PC-9 (cell line): ENCODE results near the gene KHK. TPM values are rescaled to one million over a fixed set of nuclear protein-coding genes. Genes with fewer than 3 reads are reported as not detected.

Source experiments
- BruUV-seq: library from RNA; stranded (reverse); fragments of 400-500 nt; replicated peaks from 2 replicates; lab custom pipeline; 2021; lab: Mats Ljungman, UMichigan
- CTCF ChIA-PET: fragments of 300-600 bp; sonication (Branson Sonifier 250); formaldehyde crosslinking; loops from one replicate; lab custom pipeline; 2022; ENCODE audit warnings: antibody characterized with exemption; lab: Charles Lee
- POLR2A ChIA-PET: fragments of 300-600 bp; sonication (Branson Sonifier 250); formaldehyde crosslinking; loops from one replicate; lab custom pipeline; 2022; ENCODE audit warnings: antibody characterized with exemption; ENCODE audit not compliant: unreplicated experiment; lab: Charles Lee
- DNase-seq, 2 experiments: peaks; one replicate each; pipeline versions ENCODE4 v3.0.0 to v3.0.0-alpha.2; 2015 to 2022; ENCODE audit warnings: mixed read lengths in 1 of 2
- H2AFZ ChIP-seq: fragments of 200-600 bp; sonication (generic); 2 replicates; pipeline ENCODE4 v1.8.1; 2017; ENCODE audit warnings: antibody characterized with exemption
- H3F3A ChIP-seq: fragments of 200-600 bp; sonication (generic); 2 replicates; pipeline ENCODE4 v1.8.1; 2017; ENCODE audit warnings: antibody characterized with exemption, mild to moderate bottlenecking, low read depth; ENCODE audit not compliant: insufficient read depth
- H3K27ac ChIP-seq: fragments of 200-600 bp; sonication (generic); 2 replicates; pipeline ENCODE4 v1.6.1; 2016; ENCODE audit warnings: mixed run types
- H3K27me3 ChIP-seq: fragments of 200-600 bp; sonication (generic); 2 replicates; pipeline ENCODE4 v1.6.1; 2016; ENCODE audit warnings: low read depth, mixed run types; ENCODE audit not compliant: insufficient read depth
- H3K36me3 ChIP-seq: fragments of 200-600 bp; sonication (generic); 2 replicates; pipeline ENCODE4 v1.6.1; 2016; ENCODE audit warnings: low read depth, mixed run types
- H3K4me1 ChIP-seq: fragments of 200-600 bp; sonication (generic); replicated peaks from 2 replicates; pipeline ENCODE4 v1.6.1; 2016; ENCODE audit warnings: mixed run types; ENCODE audit not compliant: insufficient read depth
- H3K4me2 ChIP-seq: fragments of 200-600 bp; sonication (generic); 2 replicates; pipeline ENCODE4 v1.6.1; 2017; ENCODE audit warnings: mixed run types
- H3K4me3 ChIP-seq: fragments of 200-600 bp; sonication (generic); 2 replicates; pipeline ENCODE4 v1.6.1; 2016; ENCODE audit warnings: mixed run types
- H3K79me2 ChIP-seq: fragments of 200-600 bp; sonication (generic); 2 replicates; pipeline ENCODE4 v1.6.1; 2017; ENCODE audit warnings: low read depth, mixed run types
- H3K9me2 ChIP-seq: fragments of 200-600 bp; sonication (generic); 2 replicates; pipeline ENCODE4 v1.8.1; 2017; ENCODE audit warnings: mild to moderate bottlenecking; ENCODE audit not compliant: insufficient read depth
- H3K9me3 ChIP-seq: fragments of 200-600 bp; sonication (generic); 2 replicates; pipeline ENCODE4 v1.8.1; 2016; ENCODE audit warnings: low read depth; ENCODE audit not compliant: insufficient read depth
- H4K20me1 ChIP-seq: fragments of 200-600 bp; sonication (generic); 2 replicates; pipeline ENCODE4 v1.8.1; 2017; ENCODE audit not compliant: insufficient read depth
- CTCF ChIP-seq: fragments of 200-600 bp; sonication (generic); conservative IDR thresholded peaks from 2 replicates; pipeline ENCODE4 v1.6.1; 2017; ENCODE audit warnings: mixed run types, antibody characterized with exemption, mild to moderate bottlenecking, moderate library complexity
- EZH2 ChIP-seq: fragments of 200-600 bp; sonication (generic); IDR thresholded peaks from 2 replicates; pipeline ENCODE4 v1.8.0; 2017; ENCODE audit warnings: antibody characterized with exemption, low read depth
- intact Hi-C: fragments of 100-400 bp; cut with micrococcal nuclease; formaldehyde crosslinking; loops from one replicate; pipeline ENCODE4 v1.10.0; 2022; ENCODE audit not compliant: unreplicated experiment
- total RNA-seq: library from RNA; stranded (reverse); gene quantifications from 2 replicates; pipeline ENCODE4 v1.2.3, GENCODE V29; 2021

Gene KHK
- total RNA-seq, 1 experiment from 2014 or later: 4.4 TPM

- peaks cover 22% of the 10 kb centered on the region for H3F3A ChIP-seq
- H2AFZ ChIP-seq: no peak overlapping the region
- BruUV-seq: no TSS peak
- no peaks in the 10 kb centered on the region for H3K79me2 ChIP-seq
- no peak for TF ChIP-seq CTCF
- no peak for TF ChIP-seq EZH2
- H3K4me2 ChIP-seq: no peak overlapping the region
- peaks cover 15% of the 10 kb centered on the region for H3K36me3 ChIP-seq
- DNase-seq: no peak
- H4K20me1 ChIP-seq: no peaks in the 10 kb centered on the region
- CTCF ChIA-PET: no interaction called here
- H3K4me3 ChIP-seq: no peak overlapping the region
- no peaks in the 10 kb centered on the region for H3K9me2 ChIP-seq
- H3K9me3 ChIP-seq: no peaks in the 10 kb centered on the region
- H3K27me3 ChIP-seq: no peaks in the 10 kb centered on the region
- H3K27ac ChIP-seq: no peak overlapping the region
- POLR2A ChIA-PET: no interaction called here
- intact Hi-C loops: no loop called here
- H3K4me1 ChIP-seq: peaks cover 14% of the 10 kb centered on the region
These were observed 32.8 kb upstream of the KHK start for GRCh38 chr2:27053776-27054175.

GRCh38 chr2:27054721-27055120 lies 31.9 kb upstream of the KHK start:
- CTCF ChIA-PET: interaction anchor here (0.6 to 0.7 kb wide), 2 partner anchors 36 to 95 kb away, joined by 3 read pairs; no protein-coding TSS in a partner anchor
- intact Hi-C loops: no loop called here
- Histone ChIP-seq H3F3A (peaks cover 15% of the 10 kb centered on the region), H3K79me2 (no peaks in the 10 kb centered on the region), H3K4me3 (no peak overlapping the region), H3K9me3 (no peaks in the 10 kb centered on the region), H3K9me2 (no peaks in the 10 kb centered on the region), H2AFZ (no peak overlapping the region), H3K36me3 (peaks cover 15% of the 10 kb centered on the region), H3K27me3 (no peaks in the 10 kb centered on the region), H3K4me1 (peaks cover 6% of the 10 kb centered on the region), H3K4me2 (no peak overlapping the region), H3K27ac (no peak overlapping the region), H4K20me1 (no peaks in the 10 kb centered on the region)
- TF ChIP-seq CTCF (no peak), EZH2 (no peak)
- POLR2A ChIA-PET: interaction anchor here (0.6 kb wide), 1 partner anchor 726 kb away, joined by 18 read pairs; no protein-coding TSS in a partner anchor
- no peak for DNase-seq
- no TSS peak for BruUV-seq

GRCh38 chr2:27057184-27057583 lies 29.4 kb upstream of the KHK start:
- Histone ChIP-seq H2AFZ (no peak overlapping the region), H3K4me3 (no peak overlapping the region), H3K4me2 (no peak overlapping the region), H3K9me3 (no peaks in the 10 kb centered on the region), H3K4me1 (peaks cover 5% of the 10 kb centered on the region), H4K20me1 (0 out of 2 replicates have a peak, but pooled peaks cover 5% of the 10 kb centered on the region), H3K79me2 (no peaks in the 10 kb centered on the region), H3F3A (peaks cover 3% of the 10 kb centered on the region; the same call in 1 of the 2 replicates), H3K27ac (no peak overlapping the region), H3K27me3 (no peaks in the 10 kb centered on the region), H3K36me3 (peaks cover 15% of the 10 kb centered on the region), H3K9me2 (no peaks in the 10 kb centered on the region)
- ChIA-PET CTCF (no interaction called here), POLR2A (no interaction called here)
- TF ChIP-seq EZH2 (no peak), CTCF (no peak)
- DNase-seq: no peak
- intact Hi-C loops: no loop called here
- no TSS peak for BruUV-seq
